ENCODE results near the gene PLPP2.

DNA sequence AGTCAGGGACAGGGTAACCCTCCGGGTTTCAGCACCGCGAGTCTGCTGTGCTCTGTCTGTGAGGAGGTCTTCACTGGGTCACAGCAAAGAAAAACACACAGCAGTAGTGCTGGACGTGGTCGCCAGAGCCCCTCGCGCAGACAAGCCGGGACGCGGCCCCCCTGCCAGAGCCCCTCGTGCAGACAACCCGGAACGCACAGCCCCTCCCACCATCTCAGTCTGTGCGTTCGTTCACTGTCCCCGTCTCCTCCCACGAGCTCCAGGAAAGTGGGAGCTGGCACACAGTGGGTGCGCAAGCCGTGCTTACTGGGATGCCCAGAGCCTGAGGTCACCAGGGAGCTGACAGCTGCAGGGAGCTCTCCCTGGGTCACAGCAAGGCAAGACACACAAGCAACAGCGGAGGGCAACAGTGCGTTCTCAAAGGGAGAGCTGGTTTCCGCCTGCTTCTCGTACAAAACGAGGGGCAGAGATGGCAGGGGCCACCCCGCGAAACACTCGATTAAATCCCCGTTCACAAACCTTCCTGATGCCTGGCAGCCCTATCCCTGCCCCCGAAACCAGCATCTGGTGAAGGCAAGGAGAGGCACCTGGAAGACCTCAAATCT lies 3.2 kb upstream of the PLPP2 start:
- TF ChIP-seq, protein P1, sequence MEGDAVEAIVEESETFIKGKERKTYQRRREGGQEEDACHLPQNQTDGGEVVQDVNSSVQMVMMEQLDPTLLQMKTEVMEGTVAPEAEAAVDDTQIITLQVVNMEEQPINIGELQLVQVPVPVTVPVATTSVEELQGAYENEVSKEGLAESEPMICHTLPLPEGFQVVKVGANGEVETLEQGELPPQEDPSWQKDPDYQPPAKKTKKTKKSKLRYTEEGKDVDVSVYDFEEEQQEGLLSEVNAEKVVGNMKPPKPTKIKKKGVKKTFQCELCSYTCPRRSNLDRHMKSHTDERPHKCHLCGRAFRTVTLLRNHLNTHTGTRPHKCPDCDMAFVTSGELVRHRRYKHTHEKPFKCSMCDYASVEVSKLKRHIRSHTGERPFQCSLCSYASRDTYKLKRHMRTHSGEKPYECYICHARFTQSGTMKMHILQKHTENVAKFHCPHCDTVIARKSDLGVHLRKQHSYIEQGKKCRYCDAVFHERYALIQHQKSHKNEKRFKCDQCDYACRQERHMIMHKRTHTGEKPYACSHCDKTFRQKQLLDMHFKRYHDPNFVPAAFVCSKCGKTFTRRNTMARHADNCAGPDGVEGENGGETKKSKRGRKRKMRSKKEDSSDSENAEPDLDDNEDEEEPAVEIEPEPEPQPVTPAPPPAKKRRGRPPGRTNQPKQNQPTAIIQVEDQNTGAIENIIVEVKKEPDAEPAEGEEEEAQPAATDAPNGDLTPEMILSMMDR (IDR thresholded peaks at IDR 0.05): no peak
- TF ChIP-seq POLR2A (IDR thresholded peaks at IDR 0.05): no peak
